ENCODE results near the gene PRKCA.
A peak's percentile ranks its signal among the peaks of the same experiment; 100 is the strongest.
"Not testable (repeated sequence)": the region's sequence is repeated elsewhere in the genome, so short reads cannot be mapped to it uniquely, and the experiment has no call there.

Gene PRKCA

GRCh38 chr17:66290101-66290722 is 12.2 kb upstream of the PRKCA start:
- peak; percentile 34 for TF ChIP-seq CTCF (conservative IDR thresholded peaks at IDR 0.05; ENCODE audit: low read depth, low read length)
- DNase-seq (ENCODE audit: low read depth), result no peak
- H3K4me3 ChIP-seq (ENCODE audit: low read length), result no peak overlapping the region

GRCh38 chr17:66292353-66292752 is 10.1 kb upstream of the PRKCA start:
- DNase-seq (ENCODE audit: low read depth), result no peak
- TF ChIP-seq CTCF (conservative IDR thresholded peaks at IDR 0.05; ENCODE audit: low read depth, low read length), result no peak
- no peak overlapping the region for H3K4me3 ChIP-seq (ENCODE audit: low read length)

- no peak for TF ChIP-seq CTCF (conservative IDR thresholded peaks at IDR 0.05; ENCODE audit: low read depth, low read length)
- no peak overlapping the region for H3K4me3 ChIP-seq (ENCODE audit: low read length)
- no peak for DNase-seq (ENCODE audit: low read depth)
Measured at GRCh38 chr17:66296289-66296725, 6.1 kb upstream of the PRKCA start.

GRCh38 chr17:66297443-66297842 is 5.0 kb upstream of the PRKCA start:
- not testable (repeated sequence) for DNase-seq (ENCODE audit: low read depth); H3K4me3 ChIP-seq (ENCODE audit: low read length)

GRCh38 chr17:66299711-66300110 is 2.7 kb upstream of the PRKCA start:
- no peak overlapping the region for H3K4me3 ChIP-seq (ENCODE audit: low read length)
- no peak for TF ChIP-seq CTCF (conservative IDR thresholded peaks at IDR 0.05; ENCODE audit: low read depth, low read length)
- no peak for DNase-seq (ENCODE audit: low read depth)

- DNase-seq (ENCODE audit: low read depth), result no peak
- no peak overlapping the region for H3K4me3 ChIP-seq (ENCODE audit: low read length)
- TF ChIP-seq CTCF (conservative IDR thresholded peaks at IDR 0.05; ENCODE audit: low read depth, low read length), result no peak
Measured at GRCh38 chr17:66300956-66301355, 1.5 kb upstream of the PRKCA start.

GRCh38 chr17:66301367-66301863 is 998 bp upstream of the PRKCA start:
- TF ChIP-seq CTCF (conservative IDR thresholded peaks at IDR 0.05; ENCODE audit: low read depth, low read length), result no peak
- peak overlapping the region; percentile 71 for H3K4me3 ChIP-seq (ENCODE audit: low read length)
- no peak for DNase-seq (ENCODE audit: low read depth)

All from retinal pigment epithelial cell (primary cell).